CMK (cell line): ENCODE results near the gene WNT2B.

Source experiments
- DNase-seq: peaks from one replicate; pipeline ENCODE4 v3.0.0-alpha.2; 2010; ENCODE audit warnings: low read depth

Gene WNT2B

DNA sequence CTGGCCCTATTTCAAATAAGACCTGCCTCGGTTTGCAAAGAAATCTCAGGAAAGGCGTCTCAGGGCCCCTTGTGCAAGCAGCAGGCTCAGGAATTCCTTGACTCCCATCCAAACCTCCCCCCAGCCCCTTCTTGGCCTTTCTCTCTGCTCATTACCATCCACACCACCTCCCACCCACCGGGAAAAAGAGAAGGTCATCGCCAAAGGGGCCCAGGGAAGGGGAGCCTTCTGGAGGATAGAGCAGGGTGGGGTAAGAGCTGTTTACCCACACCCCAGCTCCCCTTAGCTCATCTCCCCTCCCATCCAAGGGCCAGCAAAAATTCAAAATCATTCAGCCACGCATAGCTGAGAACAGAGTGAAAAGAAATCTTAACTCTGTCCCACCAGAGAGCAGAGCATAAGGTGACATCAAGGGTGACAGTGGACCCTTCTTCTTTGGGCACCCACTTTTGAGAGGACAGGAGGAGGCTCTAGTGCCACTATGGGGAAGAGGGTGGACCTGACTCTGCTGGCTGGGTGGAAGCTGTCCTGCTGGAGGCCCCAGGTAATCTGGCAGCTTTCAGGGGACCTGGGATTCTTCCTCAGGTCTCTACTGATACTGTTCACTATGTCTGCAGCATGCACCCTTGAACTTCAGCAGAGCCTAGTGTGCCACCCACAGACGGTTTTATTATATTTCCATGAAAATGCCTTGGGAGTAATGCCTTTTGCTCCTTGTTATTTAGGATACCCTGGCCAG, 3.9 kb upstream of the WNT2B start:
- no peak for DNase-seq

DNA sequence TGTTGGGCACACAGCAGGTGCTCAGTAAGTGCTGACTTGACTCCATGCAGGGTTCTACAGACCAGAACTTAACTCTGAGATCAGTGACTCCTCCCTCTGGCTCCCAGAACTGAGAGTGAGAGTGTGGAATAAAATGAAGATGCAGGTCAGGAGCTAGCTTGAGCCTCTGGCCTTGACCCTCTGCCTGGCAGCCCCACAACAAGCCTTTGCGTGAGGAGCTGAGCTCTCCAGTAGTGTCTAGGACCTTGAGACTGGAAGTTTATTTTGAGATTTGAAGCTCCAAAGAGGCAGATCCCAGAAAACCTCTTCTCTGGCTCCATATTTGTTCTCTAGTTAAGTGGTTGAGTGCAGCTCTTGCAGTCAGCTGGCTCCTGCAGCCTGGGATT, 3.4 kb upstream of the WNT2B start:
- DNase-seq: no peak

GRCh38 chr1:112505878-112506277, 2.9 kb upstream of the WNT2B start:
- DNase-seq: no peak

- no peak for DNase-seq
Observed at GRCh38 chr1:112506306-112506705, 2.5 kb upstream of the WNT2B start.

GRCh38 chr1:112506731-112507130, 2.0 kb upstream of the WNT2B start:
- DNase-seq: no peak

GRCh38 chr1:112507336-112507735, 1.4 kb upstream of the WNT2B start:
- DNase-seq: no peak

DNA sequence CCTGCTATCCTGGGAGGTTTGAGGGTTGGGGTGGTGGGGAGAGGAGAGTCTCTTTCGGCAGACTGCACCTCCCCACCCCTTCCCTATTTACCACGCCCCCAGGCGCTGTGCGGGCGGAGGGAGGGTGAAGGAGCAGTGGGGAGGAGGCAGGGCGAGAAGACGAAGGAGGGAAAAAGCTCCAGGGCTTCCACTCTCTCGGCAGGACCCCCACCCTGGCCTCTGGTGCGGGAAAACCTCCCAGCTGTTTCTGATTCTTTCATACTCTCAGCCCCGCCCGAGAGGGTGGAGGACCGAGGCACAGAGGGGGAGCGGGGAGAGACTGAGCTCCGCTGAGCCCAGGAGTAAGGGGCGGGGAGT, 866 bp upstream of the WNT2B start:
- no peak for DNase-seq

GRCh38 chr1:112509005-112509659, 367 bp downstream of the WNT2B start:
- no peak for DNase-seq

- no peak for DNase-seq
Observed at GRCh38 chr1:112509660-112510178, 954 bp downstream of the WNT2B start.

GRCh38 chr1:112510340-112510739, 1.6 kb downstream of the WNT2B start:
- no peak for DNase-seq

GRCh38 chr1:112511897-112512296, 3.1 kb downstream of the WNT2B start:
- no peak for DNase-seq

DNA sequence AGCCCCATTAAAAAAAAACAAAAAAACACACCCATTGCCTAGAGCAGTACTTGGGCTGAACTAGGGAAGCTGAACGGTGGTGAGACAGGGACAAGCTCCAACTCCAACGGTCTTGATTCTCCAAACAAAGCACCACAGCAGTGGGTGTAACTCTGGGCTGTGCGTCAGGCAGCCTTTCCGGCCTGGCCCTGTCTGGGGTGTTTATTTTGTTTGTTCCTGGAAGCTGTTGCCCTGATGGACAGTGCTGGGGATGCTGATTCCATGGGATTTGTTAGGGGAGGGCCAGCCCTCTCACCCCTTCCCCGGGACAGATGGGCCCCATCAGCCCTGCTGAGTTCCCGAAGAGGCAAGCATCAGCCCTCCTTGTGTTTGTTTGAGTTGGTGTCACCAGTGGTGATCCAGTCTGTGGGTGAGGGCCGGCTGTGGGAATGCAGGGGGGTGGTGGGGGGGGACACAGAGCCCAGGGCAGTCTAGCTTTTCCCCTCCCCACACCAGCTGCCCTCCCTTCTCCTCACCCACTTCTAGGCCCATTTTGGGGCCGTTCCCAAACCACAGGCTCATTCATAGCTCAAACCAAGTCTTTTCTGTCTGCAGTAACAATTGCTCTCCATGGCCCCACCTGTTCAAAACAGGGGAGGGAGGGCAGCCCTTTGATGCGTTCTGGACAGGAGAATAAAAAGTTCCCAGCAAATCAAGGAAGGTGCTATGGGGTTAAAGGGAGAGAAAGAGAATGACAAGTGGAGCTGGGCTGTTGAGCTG, 4.5 kb downstream of the WNT2B start:
- DNase-seq: no peak

DNA sequence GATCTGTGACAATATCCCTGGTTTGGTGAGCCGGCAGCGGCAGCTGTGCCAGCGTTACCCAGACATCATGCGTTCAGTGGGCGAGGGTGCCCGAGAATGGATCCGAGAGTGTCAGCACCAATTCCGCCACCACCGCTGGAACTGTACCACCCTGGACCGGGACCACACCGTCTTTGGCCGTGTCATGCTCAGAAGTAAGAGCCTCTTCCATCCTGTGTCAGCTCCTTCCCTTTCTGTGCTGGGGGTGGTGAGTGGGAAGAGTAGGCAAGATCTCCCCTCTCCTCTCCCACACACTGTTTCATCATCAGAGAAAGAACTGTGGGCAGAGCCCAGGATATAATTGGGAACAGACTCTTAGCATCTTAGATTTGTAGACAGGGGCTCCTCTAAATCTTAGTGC, 6.1 kb downstream of the WNT2B start:
- no peak for DNase-seq

GRCh38 chr1:112515311-112516009, 6.7 kb downstream of the WNT2B start:
- DNase-seq: no peak

DNA sequence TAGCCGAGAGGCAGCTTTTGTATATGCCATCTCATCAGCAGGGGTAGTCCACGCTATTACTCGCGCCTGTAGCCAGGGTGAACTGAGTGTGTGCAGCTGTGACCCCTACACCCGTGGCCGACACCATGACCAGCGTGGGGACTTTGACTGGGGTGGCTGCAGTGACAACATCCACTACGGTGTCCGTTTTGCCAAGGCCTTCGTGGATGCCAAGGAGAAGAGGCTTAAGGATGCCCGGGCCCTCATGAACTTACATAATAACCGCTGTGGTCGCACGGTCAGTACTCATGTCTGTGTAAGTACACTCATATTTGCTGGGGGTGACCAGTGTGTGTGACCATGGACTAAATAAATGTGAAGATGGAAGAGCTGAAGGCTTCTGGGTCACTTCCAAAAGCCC, 7.4 kb downstream of the WNT2B start:
- DNase-seq: no peak

- no peak for DNase-seq
Observed at GRCh38 chr1:112517231-112517630, 8.5 kb downstream of the WNT2B start.

- no peak for DNase-seq
Observed at GRCh38 chr1:112517646-112518045, 8.9 kb downstream of the WNT2B start.

GRCh38 chr1:112518186-112518585, 9.4 kb downstream of the WNT2B start:
- DNase-seq: no peak

DNA sequence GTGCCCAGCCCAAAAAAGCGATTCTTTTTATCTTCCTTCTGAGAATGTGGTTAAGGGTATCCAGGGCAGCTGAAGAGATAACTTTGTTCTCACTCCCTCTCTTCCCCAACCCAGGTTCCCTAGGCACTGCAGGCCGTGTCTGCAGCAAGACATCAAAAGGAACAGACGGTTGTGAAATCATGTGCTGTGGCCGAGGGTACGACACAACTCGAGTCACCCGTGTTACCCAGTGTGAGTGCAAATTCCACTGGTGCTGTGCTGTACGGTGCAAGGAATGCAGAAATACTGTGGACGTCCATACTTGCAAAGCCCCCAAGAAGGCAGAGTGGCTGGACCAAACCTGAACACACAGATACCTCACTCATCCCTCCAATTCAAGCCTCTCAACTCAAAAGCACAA, 11.4 kb downstream of the WNT2B start:
- no peak for DNase-seq

GRCh38 chr1:112522621-112523020, 13.9 kb downstream of the WNT2B start:
- no peak for DNase-seq

DNA sequence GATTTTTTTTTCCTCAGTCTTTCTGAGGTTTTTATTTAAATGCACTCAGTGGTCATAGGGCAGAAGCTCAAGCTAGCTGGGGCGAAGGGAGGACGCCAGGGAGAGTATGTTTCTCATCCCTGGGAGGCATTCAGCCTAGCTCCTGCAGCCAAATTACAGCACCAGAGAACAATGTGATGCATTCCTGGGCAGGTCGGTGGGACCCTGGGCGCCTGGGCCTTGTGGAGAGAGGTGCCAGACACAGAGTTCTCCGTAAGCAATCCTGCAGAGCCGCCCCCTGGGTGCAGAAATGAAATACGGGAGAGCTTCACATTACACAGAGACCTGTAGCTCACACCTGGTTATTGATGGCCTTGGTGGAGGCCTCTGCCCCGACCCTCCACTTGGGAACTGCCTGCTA, 15.5 kb downstream of the WNT2B start:
- DNase-seq: no peak

DNA sequence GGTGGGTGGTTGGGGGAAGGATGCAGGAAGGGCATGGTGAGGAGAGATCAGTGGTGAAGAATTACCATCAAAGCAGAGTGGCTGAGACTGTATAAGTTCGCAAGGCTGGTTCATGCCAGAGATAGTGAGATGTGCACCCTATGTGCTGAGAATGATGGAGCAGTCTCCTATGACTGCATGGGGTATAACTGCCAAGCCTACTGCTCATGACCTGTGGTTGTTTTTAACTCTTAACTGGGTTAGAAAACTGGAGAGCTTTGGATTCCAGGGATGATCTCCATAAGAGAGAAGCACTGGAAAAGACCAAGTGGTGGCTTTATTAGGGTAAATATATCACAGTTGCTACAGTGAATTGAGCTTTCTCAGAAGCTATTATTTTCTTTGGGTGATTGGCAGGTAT, 16.2 kb downstream of the WNT2B start:
- no peak for DNase-seq
